HG02885 (cell line): ENCODE data around the gene NELL1.

Experiments
- ATAC-seq: cut with Tn5 transposase; IDR thresholded peaks from one replicate; pipeline ENCODE4 v1.9.1; 2021; ENCODE audit warnings: mild to moderate bottlenecking; ENCODE audit not compliant: unreplicated experiment, poor library complexity

The NELL1 gene

GRCh38 chr11:20661850-20662249 lies 7.5 kb upstream of the NELL1 start:
- no peak for ATAC-seq

DNA sequence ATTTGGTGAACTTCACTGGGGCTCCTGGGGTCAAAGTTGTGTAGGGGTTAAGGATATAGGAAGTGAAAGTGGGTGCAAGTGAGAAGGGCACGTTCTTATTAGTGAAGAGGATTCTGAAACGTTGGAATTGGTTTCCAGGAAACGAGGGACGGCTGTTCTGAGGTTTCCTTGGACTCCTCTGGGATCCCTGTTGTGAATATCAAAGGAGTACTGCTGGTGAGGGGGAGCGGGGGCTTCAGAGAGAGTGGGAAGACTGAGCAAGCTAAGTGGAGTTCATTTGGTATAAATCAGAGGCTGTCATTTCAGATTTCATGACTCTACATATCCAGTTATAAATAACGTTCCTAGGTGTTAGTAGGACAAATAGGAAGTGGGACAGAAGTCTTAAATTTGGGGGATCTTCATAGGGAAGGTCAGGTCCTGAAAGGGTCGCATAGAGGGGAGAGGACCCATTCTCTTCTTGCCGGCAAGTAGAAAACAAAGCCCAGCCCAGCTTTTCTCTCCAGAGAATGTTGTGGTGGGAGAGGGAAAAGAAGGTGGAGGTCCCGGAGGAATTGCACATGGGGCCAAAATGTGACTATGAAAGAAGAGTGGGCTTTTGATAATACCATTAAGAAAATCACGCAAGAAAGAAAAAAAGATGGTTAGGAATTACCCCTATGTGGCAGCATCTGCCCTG lies 1.1 kb upstream of the NELL1 start:
- no peak for ATAC-seq

DNA sequence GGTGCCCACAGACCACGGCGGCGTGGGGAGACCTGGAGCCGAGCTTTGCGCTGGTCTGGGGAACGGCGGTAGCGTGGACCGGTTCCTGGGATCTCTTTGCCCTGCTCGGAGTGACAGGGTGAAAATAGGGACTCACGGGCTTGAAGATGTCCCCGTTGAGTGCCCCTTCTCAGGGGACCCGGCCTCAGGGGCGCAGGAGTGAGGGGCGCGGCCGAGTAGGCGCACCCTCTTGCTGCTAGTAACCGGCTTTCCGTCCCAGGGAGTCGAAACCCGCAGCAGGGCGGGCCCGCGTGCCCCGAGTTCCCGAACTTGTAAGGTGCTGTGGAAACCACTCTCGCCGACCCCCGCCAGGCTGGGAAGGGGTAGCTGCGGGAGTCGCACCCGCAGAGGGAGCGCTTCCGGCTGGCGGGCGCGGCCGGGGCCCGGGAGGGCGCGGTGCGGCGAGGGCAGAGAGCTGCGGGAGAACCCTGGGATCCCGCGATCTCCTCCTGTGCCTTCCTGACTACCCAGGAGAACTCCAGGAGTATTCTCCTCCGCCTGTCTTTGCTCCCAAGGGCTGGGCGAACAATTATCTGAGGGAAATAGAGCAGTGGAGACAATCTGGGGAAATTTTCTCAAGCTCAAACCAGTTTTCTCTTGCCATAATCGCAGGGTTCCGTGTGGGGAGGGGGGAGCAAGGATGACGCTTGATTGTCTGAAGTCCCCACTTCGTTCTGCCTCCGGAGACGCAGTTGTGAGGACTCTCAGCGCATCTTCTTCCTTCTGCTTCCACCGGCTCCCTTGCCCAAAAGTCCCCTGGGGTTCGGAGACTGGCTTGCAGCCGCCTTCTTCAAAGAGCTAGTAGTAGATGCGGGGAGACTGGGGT lies 666 bp downstream of the NELL1 start:
- ATAC-seq = no peak

- no peak for ATAC-seq
These were observed 1.6 kb downstream of the NELL1 start for GRCh38 chr11:20670932-20671403.

DNA sequence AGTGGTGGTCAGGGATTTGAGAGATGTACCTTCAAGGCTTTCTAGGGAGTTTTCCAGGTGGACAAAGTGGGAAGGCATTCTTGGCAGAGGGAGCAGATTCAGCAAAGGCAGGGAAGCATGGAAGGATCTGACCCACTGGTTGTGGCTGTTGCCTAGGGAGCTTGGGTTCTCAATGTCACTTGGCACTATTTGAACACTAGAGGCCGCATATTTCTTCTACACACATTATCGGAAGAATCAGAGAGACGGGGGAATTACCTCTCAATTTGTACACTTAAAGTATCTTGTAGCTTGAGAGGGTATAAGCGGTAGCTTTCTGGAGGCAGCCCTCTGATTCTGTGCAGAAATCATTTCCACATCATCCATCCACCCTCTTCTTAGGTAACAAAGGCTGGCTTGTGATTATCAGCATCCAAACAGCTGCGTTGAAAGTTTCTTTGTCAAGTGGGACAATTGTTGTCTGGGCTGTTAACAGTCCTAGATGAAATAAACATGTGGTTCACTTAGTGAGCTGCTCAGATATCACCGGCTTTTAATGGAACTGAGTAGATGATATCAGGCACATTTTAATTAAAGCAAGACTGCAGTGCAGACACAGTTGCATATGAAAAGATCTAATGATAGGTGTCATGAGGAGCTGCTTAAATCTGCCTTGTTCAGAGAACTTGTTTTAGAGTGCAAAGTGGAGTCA lies 2.6 kb downstream of the NELL1 start:
- ATAC-seq = no peak

GRCh38 chr11:20672575-20672974 lies 3.2 kb downstream of the NELL1 start:
- ATAC-seq = no peak

- ATAC-seq = no peak
These were observed 7.3 kb downstream of the NELL1 start for GRCh38 chr11:20676658-20677057.

GRCh38 chr11:20688761-20689160 lies 19.4 kb downstream of the NELL1 start:
- no peak for ATAC-seq

DNA sequence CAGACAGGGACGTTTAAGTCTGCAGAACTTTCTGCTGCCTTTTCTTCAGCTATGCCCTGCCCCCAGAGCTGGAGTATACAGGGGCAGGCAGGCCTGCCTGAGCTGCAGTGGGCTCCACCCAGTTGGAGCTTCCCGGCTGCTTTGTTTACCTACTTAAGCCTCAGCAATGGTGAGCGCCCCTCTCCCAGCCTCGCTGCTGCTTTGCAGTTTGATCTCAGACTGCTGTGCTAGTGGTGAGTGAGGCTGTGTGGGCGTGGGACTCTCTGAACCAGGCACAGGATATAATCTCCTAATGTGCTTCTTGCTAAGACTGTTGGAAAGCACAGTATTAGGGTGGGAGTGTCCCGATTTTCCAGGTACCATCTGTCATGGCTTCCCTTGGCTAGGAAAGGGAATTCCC lies 38.5 kb downstream of the NELL1 start:
- ATAC-seq = no peak

DNA sequence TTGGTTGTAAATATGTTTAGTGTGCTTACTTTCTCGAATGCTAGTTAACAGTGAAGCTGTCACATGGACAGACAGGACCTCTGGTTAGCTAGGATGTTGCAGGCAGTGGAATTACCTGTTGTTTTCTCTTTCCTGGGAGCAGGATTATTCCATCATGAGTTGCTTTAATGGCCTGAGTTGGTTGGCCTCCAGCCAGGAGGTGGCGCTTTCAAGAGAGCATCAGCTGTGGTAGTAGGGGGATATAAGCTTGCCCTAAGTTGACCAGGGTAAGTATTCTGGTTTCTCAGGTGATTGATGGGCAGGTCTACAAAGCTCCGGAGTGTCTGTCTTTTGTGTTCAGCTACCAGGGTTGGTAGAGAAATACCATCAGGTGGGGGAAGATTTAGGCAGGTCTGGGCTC lies 43.5 kb downstream of the NELL1 start:
- ATAC-seq = no peak

DNA sequence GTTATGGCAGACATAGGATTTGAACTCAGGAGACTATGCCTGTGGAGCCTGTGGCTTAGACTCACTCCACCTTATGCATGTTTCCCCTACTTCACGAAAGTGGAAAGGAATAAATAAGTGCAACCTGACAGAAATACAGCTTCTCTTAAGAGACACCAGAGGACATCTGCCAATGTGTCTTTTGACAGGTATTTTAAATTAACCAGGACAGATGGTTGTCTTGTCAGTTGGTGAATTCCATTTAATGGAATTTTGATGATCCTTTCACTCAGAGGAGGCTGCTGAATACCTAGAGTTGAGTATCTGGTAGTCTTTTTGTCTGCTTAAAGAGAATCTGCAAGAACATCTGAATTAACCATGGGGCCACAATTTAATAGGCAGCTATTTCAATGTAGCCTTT lies 46.1 kb downstream of the NELL1 start:
- no peak for ATAC-seq

- no peak for ATAC-seq
These were observed 46.5 kb downstream of the NELL1 start for GRCh38 chr11:20715931-20716330.

GRCh38 chr11:20719821-20720220 lies 50.4 kb downstream of the NELL1 start:
- no peak for ATAC-seq

GRCh38 chr11:20723366-20723765 lies 54.0 kb downstream of the NELL1 start:
- no peak for ATAC-seq

DNA sequence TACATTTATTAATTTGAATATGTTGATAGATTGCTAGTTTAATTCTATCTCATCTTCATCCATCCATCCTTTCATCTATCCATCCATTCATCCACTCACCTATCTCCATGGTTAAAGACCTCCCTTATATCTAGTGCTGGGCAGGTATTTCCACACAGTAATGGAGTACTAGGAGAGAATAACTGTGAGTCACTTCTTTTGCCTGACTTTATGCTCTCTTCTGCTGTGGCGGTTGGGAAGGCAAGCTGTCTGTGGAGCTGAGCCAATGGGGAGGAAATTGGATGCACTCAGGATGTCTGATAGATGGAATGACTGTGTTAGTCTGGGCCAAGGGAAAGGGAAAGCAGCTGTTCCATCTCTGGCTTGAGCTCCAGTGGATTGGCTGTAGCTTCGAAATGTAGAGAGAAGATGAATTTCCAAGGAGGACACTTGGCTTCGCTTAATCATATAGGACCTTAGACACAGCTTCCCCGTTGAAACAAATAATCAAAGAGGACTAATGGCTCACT lies 60.3 kb downstream of the NELL1 start:
- no peak for ATAC-seq

DNA sequence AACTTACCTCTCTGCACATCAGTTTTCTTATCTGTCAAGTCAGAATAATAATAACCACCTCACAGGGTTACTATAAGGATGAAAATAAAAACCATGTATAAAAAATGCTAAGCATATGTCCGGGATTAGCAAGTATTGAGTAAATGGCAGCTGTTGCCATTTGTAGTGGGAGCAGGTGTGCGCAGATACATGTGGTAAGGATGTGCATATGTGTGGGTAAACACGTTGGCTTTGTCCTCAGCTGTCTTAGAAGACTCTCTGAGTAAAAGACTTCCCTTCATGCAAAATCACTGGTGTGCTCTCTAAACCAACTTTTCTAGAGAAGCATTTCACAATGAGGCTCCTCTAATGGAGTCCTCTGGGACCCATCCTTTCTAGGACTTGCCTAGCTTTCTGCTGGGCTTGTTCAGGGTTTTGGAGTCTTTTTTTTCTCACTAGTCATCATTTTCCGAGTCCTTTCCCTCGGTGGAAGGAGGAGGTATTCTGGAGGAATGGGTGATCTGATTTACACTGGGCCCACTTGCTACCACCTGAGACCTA lies 62.4 kb downstream of the NELL1 start:
- ATAC-seq = no peak

DNA sequence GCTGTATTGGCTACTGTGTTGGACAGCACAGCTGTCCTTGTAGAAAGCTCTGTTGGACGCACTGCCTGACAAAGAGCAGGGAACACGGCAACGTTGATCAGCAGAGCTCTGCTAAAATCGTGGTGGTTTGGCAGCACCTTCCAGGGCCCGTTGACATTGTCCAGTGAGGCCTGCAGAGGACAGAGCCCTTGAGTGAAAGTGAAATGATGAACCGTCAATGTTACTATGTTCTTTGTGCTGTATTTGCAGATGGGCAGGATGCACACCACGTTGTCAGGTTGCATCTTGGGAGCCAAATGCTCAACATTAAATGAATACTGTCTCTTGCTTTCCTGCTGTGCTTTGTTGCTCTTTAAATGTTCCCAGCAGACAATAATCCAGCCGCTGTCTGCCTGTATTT lies 69.7 kb downstream of the NELL1 start:
- no peak for ATAC-seq

DNA sequence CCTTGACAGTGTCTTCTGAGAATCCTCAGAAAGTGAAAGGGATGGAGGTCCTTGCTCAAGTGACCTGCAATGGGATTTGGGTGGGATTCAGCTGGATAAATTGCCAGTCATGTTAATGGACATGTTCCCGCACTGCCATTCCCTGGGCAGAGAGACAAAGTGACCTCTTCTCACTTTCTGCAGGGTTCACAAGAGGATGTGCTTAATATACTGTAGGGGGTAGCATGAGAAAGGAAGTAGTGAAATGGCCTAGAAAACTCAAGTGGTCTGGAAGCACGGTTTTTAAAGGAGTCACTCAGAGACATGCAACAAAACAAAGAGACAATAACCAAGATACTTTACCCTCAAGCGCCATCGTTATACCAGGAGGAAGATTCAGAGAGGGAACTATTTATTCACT lies 70.2 kb downstream of the NELL1 start:
- ATAC-seq = no peak

DNA sequence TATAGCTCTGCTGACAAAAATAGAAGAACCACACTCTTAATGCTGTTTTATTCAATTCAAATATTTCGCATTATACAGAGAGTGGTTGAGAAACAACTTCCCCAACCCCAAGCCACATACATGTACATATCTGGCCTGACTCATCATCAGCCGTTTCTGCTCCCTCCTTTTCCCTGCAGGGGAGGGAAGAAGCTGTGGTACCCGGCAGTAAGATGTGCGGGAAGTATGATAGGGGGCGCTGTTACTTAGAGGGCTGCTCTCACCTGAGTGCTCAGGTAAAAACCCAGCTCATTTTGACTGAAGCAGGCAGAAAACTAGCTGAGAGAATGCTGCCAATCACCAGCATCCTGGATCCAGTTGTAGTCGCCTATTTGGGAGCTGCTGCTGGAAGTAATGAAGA lies 85.5 kb downstream of the NELL1 start:
- no peak for ATAC-seq

GRCh38 chr11:20759541-20759940 lies 90.2 kb downstream of the NELL1 start:
- no peak for ATAC-seq

- ATAC-seq = no peak
These were observed 91.4 kb downstream of the NELL1 start for GRCh38 chr11:20760811-20761210.
